ENCODE measurements around the gene ITGA5.

- TF ChIP-seq EZH2 (IDR thresholded peaks at IDR 0.05) (no peak), FOXP2 (optimal IDR thresholded peaks at IDR 0.05; ENCODE audit: control extremely low read depth, extremely low read length, insufficient read depth) (no peak), POLR2AphosphoS5 (IDR thresholded peaks at IDR 0.05; ENCODE audit: borderline replicate concordance, low read depth, low read length) (no peak)
These were observed 19.5 kb upstream of the ITGA5 start for GRCh38 chr12:54438517-54438916.
